Smooth muscle cell (in vitro differentiated cells): ENCODE results near the gene POU4F1. TPM values are rescaled to one million over a fixed set of nuclear protein-coding genes. Genes with fewer than 3 reads are reported as not detected.

ENCODE experiments used
- DNase-seq: peaks from one replicate; lab custom pipeline; 2025; ENCODE audit not compliant: unreplicated experiment; lab: John Stamatoyannopoulos, UW
- H2AFZ ChIP-seq: fragments of 200-600 bp; sonication (generic); 2 replicates; pipeline ENCODE4 v1.6.0; 2016; ENCODE audit warnings: antibody characterized with exemption, low read depth, mild to moderate bottlenecking
- H3F3A ChIP-seq: fragments of 200-600 bp; sonication (generic); 2 replicates; pipeline ENCODE4 v1.6.0; 2017; ENCODE audit warnings: antibody characterized with exemption, low read depth
- H3K27ac ChIP-seq: fragments of 200-600 bp; sonication (generic); 2 replicates; pipeline ENCODE4 v1.5.1; 2016; ENCODE audit warnings: low read depth, mild to moderate bottlenecking
- H3K27me3 ChIP-seq: fragments of 200-600 bp; sonication (generic); 2 replicates; pipeline ENCODE4 v1.6.1; 2016; ENCODE audit warnings: low read depth, mild to moderate bottlenecking
- H3K36me3 ChIP-seq: fragments of 200-600 bp; sonication (generic); 2 replicates; pipeline ENCODE4 v1.5.1; 2016; ENCODE audit warnings: low read depth
- H3K4me1 ChIP-seq: fragments of 200-600 bp; sonication (generic); 2 replicates; pipeline ENCODE4 v1.5.1; 2016; ENCODE audit warnings: low read depth
- H3K4me2 ChIP-seq: fragments of 200-600 bp; sonication (generic); 2 replicates; pipeline ENCODE4 v1.6.0; 2016; ENCODE audit warnings: mild to moderate bottlenecking
- H3K4me3 ChIP-seq: fragments of 200-600 bp; sonication (generic); 2 replicates; pipeline ENCODE4 v1.5.1; 2016; ENCODE audit warnings: mild to moderate bottlenecking
- H3K79me2 ChIP-seq: fragments of 200-600 bp; sonication (generic); 2 replicates; pipeline ENCODE4 v1.6.0; 2016; ENCODE audit warnings: low read depth, mild to moderate bottlenecking
- H3K9ac ChIP-seq: fragments of 200-600 bp; sonication (generic); 2 replicates; pipeline ENCODE4 v1.6.0; 2016; ENCODE audit warnings: low read depth
- H3K9me3 ChIP-seq: fragments of 200-600 bp; sonication (generic); replicated peaks from 2 replicates; pipeline ENCODE4 v1.5.1; 2016; ENCODE audit warnings: low read depth
- H4K20me1 ChIP-seq: fragments of 200-600 bp; sonication (generic); 2 replicates; pipeline ENCODE4 v1.6.0; 2016; ENCODE audit warnings: low read depth
- WGBS: methylation state at CpG from one replicate; pipeline ENCODE4 v1.1.7; 2016; ENCODE audit warnings: low lambda C conversion rate; 5-methylcytosine and 5-hydroxymethylcytosine counted together
- polyA plus RNA-seq: library from polyadenylated mRNA; unstranded; fragments of >200 nt; fragmentation: Nextera tagmentation; extraction: Ambion mirVana; gene quantifications from 2 replicates; pipeline ENCODE4 v1.2.1, GENCODE V29; 2016
- total RNA-seq: library from RNA; depleted of rRNA; stranded (reverse); fragments of >200 nt; gene quantifications from 2 replicates; pipeline ENCODE4 v1.2.3, GENCODE V29; 2014
- TF ChIP-seq, protein P1 (sequence below): fragments of 200-600 bp; sonication (generic); IDR thresholded peaks from 2 replicates; pipeline ENCODE4 v1.5.1; 2017; ENCODE audit warnings: borderline replicate concordance, mild to moderate bottlenecking, antibody characterized with exemption; ENCODE audit not compliant: insufficient read depth, poor library complexity, severe bottlenecking

Gene POU4F1
- total and polyA plus RNA-seq, 2 experiments from 2014 or later = not detected

- TF ChIP-seq, protein P1, sequence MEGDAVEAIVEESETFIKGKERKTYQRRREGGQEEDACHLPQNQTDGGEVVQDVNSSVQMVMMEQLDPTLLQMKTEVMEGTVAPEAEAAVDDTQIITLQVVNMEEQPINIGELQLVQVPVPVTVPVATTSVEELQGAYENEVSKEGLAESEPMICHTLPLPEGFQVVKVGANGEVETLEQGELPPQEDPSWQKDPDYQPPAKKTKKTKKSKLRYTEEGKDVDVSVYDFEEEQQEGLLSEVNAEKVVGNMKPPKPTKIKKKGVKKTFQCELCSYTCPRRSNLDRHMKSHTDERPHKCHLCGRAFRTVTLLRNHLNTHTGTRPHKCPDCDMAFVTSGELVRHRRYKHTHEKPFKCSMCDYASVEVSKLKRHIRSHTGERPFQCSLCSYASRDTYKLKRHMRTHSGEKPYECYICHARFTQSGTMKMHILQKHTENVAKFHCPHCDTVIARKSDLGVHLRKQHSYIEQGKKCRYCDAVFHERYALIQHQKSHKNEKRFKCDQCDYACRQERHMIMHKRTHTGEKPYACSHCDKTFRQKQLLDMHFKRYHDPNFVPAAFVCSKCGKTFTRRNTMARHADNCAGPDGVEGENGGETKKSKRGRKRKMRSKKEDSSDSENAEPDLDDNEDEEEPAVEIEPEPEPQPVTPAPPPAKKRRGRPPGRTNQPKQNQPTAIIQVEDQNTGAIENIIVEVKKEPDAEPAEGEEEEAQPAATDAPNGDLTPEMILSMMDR = no peak
- DNase-seq = no peak
- peaks cover 16% of the 10 kb centered on the region for H3K4me1 ChIP-seq
- H3K36me3 ChIP-seq = no peaks in the 10 kb centered on the region
- H2AFZ ChIP-seq = no peak overlapping the region
- no peaks in the 10 kb centered on the region for H3K9me3 ChIP-seq
- H4K20me1 ChIP-seq = no peaks in the 10 kb centered on the region
- H3K9ac ChIP-seq = no peak overlapping the region
- H3F3A ChIP-seq = no peaks in the 10 kb centered on the region
- H3K4me2 ChIP-seq = peak overlapping the region; percentile 90
- WGBS = 5% methylated on average over 50 of the region's 50 CpGs
- H3K79me2 ChIP-seq = no peaks in the 10 kb centered on the region
- no peak overlapping the region for H3K27ac ChIP-seq
- H3K4me3 ChIP-seq = peak overlapping the region; percentile 49
- H3K27me3 ChIP-seq = peaks cover 97% of the 10 kb centered on the region
Observed at GRCh38 chr13:78596736-78597601, 6.4 kb downstream of the POU4F1 start.

GRCh38 chr13:78596399-78596735 is 7.0 kb downstream of the POU4F1 start:
- Histone ChIP-seq H4K20me1 (no peaks in the 10 kb centered on the region), H3K36me3 (no peaks in the 10 kb centered on the region), H3K4me3 (peak overlapping the region; percentile 49), H3K9ac (no peak overlapping the region), H3K4me2 (peak overlapping the region; percentile 90), H2AFZ (no peak overlapping the region), H3K27ac (no peak overlapping the region), H3K79me2 (no peaks in the 10 kb centered on the region), H3K9me3 (no peaks in the 10 kb centered on the region), H3K27me3 (peaks cover 100% of the 10 kb centered on the region), H3F3A (no peaks in the 10 kb centered on the region), H3K4me1 (peaks cover 13% of the 10 kb centered on the region)
- WGBS = 3% methylated on average over 22 of the region's 22 CpGs
- no peak for DNase-seq
- TF ChIP-seq, protein P1 = no peak

DNA sequence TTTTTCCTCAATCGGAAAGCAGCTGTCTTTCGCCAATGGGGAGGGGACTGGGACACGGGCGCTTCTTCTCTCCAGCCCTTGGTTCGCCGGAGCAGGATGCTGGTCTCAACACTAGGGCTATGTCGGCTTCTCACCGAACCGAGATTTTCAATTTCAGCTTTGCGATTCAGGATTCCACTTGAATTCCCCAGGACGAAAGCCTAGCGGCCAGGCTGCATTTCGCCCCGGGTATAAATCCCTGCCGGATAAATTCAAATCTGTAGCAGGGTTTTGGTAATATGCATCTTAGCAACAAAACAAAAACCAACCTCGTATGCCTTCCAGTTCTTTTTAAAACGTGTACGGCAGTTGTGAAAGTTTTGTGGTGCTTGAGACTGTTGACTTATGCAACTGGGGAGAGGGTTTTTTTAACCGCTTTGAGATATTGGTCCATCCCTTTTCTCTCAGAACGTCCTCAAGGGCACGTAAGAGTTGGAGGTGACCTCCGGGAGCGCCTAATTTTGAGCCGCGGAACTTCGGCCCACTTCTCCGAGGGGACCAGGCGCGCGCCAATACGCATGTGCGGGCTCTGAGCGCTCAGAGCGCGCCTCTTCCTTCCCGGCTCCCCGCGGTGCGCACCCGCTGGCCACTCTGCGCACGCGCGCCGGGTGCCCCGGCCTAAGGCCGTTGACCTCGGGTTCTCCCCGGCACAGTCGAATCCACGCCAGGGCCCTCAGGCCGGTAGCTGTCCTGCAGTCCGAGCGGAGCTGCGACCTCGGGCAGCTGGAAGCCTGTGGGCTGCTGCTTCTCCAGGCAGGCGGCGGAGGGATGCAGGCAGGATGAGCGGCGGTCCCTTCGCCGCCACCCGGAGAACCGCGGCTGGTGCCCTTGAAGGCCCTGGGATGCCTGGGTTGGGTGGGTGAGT is 7.6 kb downstream of the POU4F1 start:
- DNase-seq = no peak
- Histone ChIP-seq H3K4me2 (peak overlapping the region; percentile 90), H3F3A (no peaks in the 10 kb centered on the region), H3K9ac (no peak overlapping the region), H4K20me1 (no peaks in the 10 kb centered on the region), H3K27ac (no peak overlapping the region), H2AFZ (peak overlapping the region; percentile 23), H3K27me3 (peaks cover 100% of the 10 kb centered on the region), H3K4me1 (peaks cover 13% of the 10 kb centered on the region), H3K36me3 (no peaks in the 10 kb centered on the region), H3K4me3 (peak overlapping the region; percentile 49), H3K79me2 (no peaks in the 10 kb centered on the region), H3K9me3 (no peaks in the 10 kb centered on the region)
- WGBS = 2% methylated on average over 64 of the region's 65 CpGs
- TF ChIP-seq, protein P1 = no peak
